ENCODE data around the gene DPYD. TPM values are rescaled to one million over a fixed set of nuclear protein-coding genes. Genes with fewer than 3 reads are reported as not detected.

DPYD gene
- total and polyA plus RNA-seq, 11 donors: 2.6 to 38.4 (median 7.8) TPM

DNA sequence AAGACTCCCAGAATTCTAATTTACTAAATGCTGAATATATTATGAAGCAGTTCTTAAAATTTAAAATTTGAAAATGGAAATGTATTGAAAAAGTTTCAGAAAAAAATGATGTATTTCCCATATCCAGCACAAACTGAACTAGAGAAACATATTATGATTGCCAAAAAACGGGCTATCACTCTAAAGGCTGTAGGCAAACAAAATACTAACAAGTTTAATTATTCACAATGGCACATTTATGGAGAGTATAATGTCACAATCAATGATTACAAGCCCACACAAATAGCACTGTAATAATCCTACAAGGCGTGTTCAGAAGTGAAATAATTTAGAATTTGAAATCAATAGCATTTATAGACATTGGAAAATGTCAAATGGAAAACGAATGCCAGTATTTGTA, 667.9 kb downstream of the DPYD start:
- Histone ChIP-seq H3K9me3 (no peaks in the 10 kb centered on the region), H3K27me3 (no peaks in the 10 kb centered on the region), H3K36me3 (no peaks in the 10 kb centered on the region), H3K4me1 (no peaks in the 10 kb centered on the region), H3K4me3 (no peak overlapping the region), H3K27ac (no peak overlapping the region)
- DNase-seq (no peak), ATAC-seq (no peak)
- WGBS, 4 donors: 87 to 91% (median 89%) methylated on average over 3 of the region's 3 CpGs
- intact Hi-C loops (cut with DNase I): no loop called here
- TF ChIP-seq POLR2A (IDR thresholded peaks at IDR 0.05): no peak
- TF ChIP-seq, protein P1, sequence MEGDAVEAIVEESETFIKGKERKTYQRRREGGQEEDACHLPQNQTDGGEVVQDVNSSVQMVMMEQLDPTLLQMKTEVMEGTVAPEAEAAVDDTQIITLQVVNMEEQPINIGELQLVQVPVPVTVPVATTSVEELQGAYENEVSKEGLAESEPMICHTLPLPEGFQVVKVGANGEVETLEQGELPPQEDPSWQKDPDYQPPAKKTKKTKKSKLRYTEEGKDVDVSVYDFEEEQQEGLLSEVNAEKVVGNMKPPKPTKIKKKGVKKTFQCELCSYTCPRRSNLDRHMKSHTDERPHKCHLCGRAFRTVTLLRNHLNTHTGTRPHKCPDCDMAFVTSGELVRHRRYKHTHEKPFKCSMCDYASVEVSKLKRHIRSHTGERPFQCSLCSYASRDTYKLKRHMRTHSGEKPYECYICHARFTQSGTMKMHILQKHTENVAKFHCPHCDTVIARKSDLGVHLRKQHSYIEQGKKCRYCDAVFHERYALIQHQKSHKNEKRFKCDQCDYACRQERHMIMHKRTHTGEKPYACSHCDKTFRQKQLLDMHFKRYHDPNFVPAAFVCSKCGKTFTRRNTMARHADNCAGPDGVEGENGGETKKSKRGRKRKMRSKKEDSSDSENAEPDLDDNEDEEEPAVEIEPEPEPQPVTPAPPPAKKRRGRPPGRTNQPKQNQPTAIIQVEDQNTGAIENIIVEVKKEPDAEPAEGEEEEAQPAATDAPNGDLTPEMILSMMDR (IDR thresholded peaks at IDR 0.05): no peak

DNA sequence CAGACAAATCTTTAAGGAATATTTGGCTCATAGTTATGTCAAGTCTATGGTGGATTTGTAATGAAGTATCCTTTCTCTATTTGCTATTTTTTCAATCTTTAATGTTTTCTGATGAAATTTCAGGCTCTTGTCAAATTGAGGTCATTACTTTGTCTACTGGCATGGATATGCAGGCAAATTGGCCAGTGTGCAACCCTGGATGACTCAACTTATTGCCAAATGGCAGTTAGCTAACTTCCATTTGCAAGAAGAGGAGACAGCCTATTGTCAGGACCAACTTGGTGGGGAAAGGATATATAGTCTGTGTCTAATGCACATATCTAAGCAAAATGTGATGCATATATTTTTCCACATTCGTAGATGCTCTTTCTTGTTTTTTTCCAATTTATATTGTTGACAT, 668.8 kb downstream of the DPYD start:
- no peak for TF ChIP-seq POLR2A (IDR thresholded peaks at IDR 0.05)
- TF ChIP-seq, protein P1 (IDR thresholded peaks at IDR 0.05): no peak
- DNase-seq: no peak
- intact Hi-C loops (cut with DNase I): no loop called here
- H3K9me3 ChIP-seq: no peaks in the 10 kb centered on the region
- H3K27me3 ChIP-seq: no peaks in the 10 kb centered on the region
- no peak overlapping the region for H3K4me3 ChIP-seq
- WGBS, 4 donors: 0 to 96% (median 72%) methylated on average over 1 of the region's 1 CpG
- H3K27ac ChIP-seq: no peak overlapping the region
- peak in 1 of 4 donors; percentile 38 for ATAC-seq
- peaks cover 0 to 6% (median 0%) of the 10 kb centered on the region in 12 donors for H3K4me1 ChIP-seq
- H3K36me3 ChIP-seq: no peaks in the 10 kb centered on the region

DNA sequence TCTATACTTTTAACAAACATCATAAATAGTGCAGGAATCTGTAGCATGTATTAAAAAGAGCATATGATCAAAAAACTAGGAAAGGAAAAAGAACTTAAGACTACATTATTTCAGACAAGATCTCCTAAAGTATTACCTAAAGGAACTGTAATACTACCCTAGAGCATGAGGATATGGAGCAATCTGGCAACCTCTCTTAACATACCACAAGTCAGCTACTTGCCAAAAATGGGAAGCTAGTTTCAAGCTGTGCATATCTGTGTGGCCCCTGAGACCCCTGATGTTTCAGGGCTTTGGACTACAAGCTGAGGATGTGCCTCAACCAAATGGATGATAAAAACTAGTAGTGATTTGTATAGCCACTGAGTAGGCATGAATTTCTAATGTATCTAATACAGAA, 673.6 kb downstream of the DPYD start:
- Histone ChIP-seq H3K27me3 (no peaks in the 10 kb centered on the region), H3K4me3 (no peak overlapping the region), H3K27ac (no peak overlapping the region), H3K4me1 (peaks cover 0 to 10% (median 0%) of the 10 kb centered on the region in 12 donors), H3K9me3 (no peaks in the 10 kb centered on the region), H3K36me3 (no peaks in the 10 kb centered on the region)
- no peak for TF ChIP-seq POLR2A (IDR thresholded peaks at IDR 0.05)
- TF ChIP-seq, protein P1 (IDR thresholded peaks at IDR 0.05): no peak
- intact Hi-C loops (cut with DNase I): loop anchor here in 6 of 10 donors (10.0 kb wide), 3 partner anchors 278 to 808 kb away; no protein-coding TSS in a partner anchor
- no peak for DNase-seq
- no peak for ATAC-seq

DNA sequence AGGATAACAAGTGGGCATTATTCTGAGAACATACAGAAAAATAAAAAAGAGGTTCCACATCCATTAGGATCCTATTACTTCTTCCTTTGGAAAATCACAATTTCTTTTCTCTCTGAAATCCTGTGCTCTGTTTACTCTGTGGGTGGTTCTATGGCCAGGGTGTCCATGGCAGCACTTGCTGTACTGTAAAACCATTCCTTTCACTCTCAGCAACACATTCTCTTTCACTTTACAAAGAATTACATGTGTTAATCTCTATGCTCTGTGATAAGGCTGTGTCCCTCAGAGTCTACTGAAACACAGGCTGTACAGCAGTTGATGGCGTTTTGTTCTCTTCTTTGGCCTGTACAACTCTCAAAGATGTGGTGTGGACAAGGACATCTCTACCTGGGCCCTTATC, 675.2 kb downstream of the DPYD start:
- Histone ChIP-seq H3K4me3 (no peak overlapping the region), H3K9me3 (no peaks in the 10 kb centered on the region), H3K36me3 (no peaks in the 10 kb centered on the region), H3K27ac (no peak overlapping the region), H3K4me1 (peaks cover 0 to 10% (median 0%) of the 10 kb centered on the region in 12 donors), H3K27me3 (no peaks in the 10 kb centered on the region)
- intact Hi-C loops (cut with DNase I): loop anchor here in 7 of 10 donors (2.0 to 10.0 kb wide), 4 partner anchors 279 to 809 kb away; no protein-coding TSS in a partner anchor
- WGBS, 4 donors: 17 to 33% (median 20%) methylated on average over 1 of the region's 1 CpG
- TF ChIP-seq, protein P1 (IDR thresholded peaks at IDR 0.05): no peak
- TF ChIP-seq POLR2A (IDR thresholded peaks at IDR 0.05): no peak
- peak; percentile 41 to 80 (median 64) for ATAC-seq
- DNase-seq: no peak
